HG03378 (cell line): Measurements from ENCODE around the gene APBA1.
A peak's percentile ranks its signal among the peaks of the same experiment; 100 is the strongest.

Experiments used
- ATAC-seq: cut with Tn5 transposase; IDR thresholded peaks from one replicate; pipeline ENCODE4 v1.9.1; 2021; ENCODE audit warnings: mild to moderate bottlenecking, moderate library complexity; ENCODE audit not compliant: unreplicated experiment

APBA1 gene

GRCh38 chr9:69671879-69672595 is at the start of gene APBA1:
Gene APBA1 (minus strand): TSS chr9:69672371.
- peak; percentile 10 for ATAC-seq

GRCh38 chr9:69719983-69720382 is 47.8 kb upstream of the APBA1 start:
- ATAC-seq: no peak

GRCh38 chr9:69719367-69719766 is 47.2 kb upstream of the APBA1 start:
- ATAC-seq: no peak

GRCh38 chr9:69718218-69718617 is 46.0 kb upstream of the APBA1 start:
- no peak for ATAC-seq

- ATAC-seq: no peak
Observed at GRCh38 chr9:69715825-69716224, 43.7 kb upstream of the APBA1 start.

GRCh38 chr9:69715096-69715495 is 42.9 kb upstream of the APBA1 start:
- ATAC-seq: no peak

- ATAC-seq: no peak
Observed at GRCh38 chr9:69697475-69697874, 25.3 kb upstream of the APBA1 start.

- ATAC-seq: no peak
Observed at GRCh38 chr9:69696802-69697201, 24.6 kb upstream of the APBA1 start.

GRCh38 chr9:69689991-69690538 is 17.9 kb upstream of the APBA1 start:
- no peak for ATAC-seq

- no peak for ATAC-seq
Observed at GRCh38 chr9:69683927-69684326, 11.8 kb upstream of the APBA1 start.

- no peak for ATAC-seq
Observed at GRCh38 chr9:69678843-69679538, 6.8 kb upstream of the APBA1 start.

- ATAC-seq: no peak
Observed at GRCh38 chr9:69677931-69678330, 5.8 kb upstream of the APBA1 start.

GRCh38 chr9:69675563-69675962 is 3.4 kb upstream of the APBA1 start:
- no peak for ATAC-seq

GRCh38 chr9:69674716-69675438 is 2.7 kb upstream of the APBA1 start:
- no peak for ATAC-seq

GRCh38 chr9:69674112-69674685 is 2.0 kb upstream of the APBA1 start:
- ATAC-seq: no peak

- no peak for ATAC-seq
Observed at GRCh38 chr9:69673311-69673640, 1.1 kb upstream of the APBA1 start.

GRCh38 chr9:69672596-69673310 is 582 bp upstream of the APBA1 start:
- ATAC-seq: peak; percentile 91

- no peak for ATAC-seq
Observed at GRCh38 chr9:69671311-69671878, 776 bp downstream of the APBA1 start.

GRCh38 chr9:69667306-69667705 is 4.9 kb downstream of the APBA1 start:
- no peak for ATAC-seq

- no peak for ATAC-seq
Observed at GRCh38 chr9:69660304-69660703, 11.9 kb downstream of the APBA1 start.
